ENCODE results near the gene EFCAB14.
"Not testable (repeated sequence)": the region's sequence is repeated elsewhere in the genome, so short reads cannot be mapped to it uniquely, and the experiment has no call there.

The EFCAB14 gene

GRCh38 chr1:46656643-46657042 is 62.3 kb downstream of the EFCAB14 start:
- H3K4me3 Mint-ChIP-seq, result no peak overlapping the region
- H3K27me3 Mint-ChIP-seq, result no peaks in the 10 kb centered on the region
- peaks cover 35% of the 10 kb centered on the region for H3K36me3 Mint-ChIP-seq
- H3K9me3 Mint-ChIP-seq, result no peaks in the 10 kb centered on the region
- H3K27ac Mint-ChIP-seq, result no peak overlapping the region
- H3K4me1 Mint-ChIP-seq, result no peaks in the 10 kb centered on the region

- no peaks in the 10 kb centered on the region for H3K27me3 Mint-ChIP-seq
- H3K9me3 Mint-ChIP-seq, result no peaks in the 10 kb centered on the region
- H3K4me1 Mint-ChIP-seq, result no peaks in the 10 kb centered on the region
- no peak overlapping the region for H3K27ac Mint-ChIP-seq
- no peak overlapping the region for H3K4me3 Mint-ChIP-seq
- H3K36me3 Mint-ChIP-seq, result peaks cover 35% of the 10 kb centered on the region
Observed at GRCh38 chr1:46655848-46656247, 63.1 kb downstream of the EFCAB14 start.

- not testable (repeated sequence) for H3K9me3 Mint-ChIP-seq, H3K27ac Mint-ChIP-seq, H3K4me3 Mint-ChIP-seq, H3K27me3 Mint-ChIP-seq, H3K4me1 Mint-ChIP-seq
- H3K36me3 Mint-ChIP-seq, result peaks cover 40% of the 10 kb centered on the region
Observed at GRCh38 chr1:46654698-46655097, 64.2 kb downstream of the EFCAB14 start.

- peaks cover 44% of the 10 kb centered on the region for H3K36me3 Mint-ChIP-seq
- no peak overlapping the region for H3K27ac Mint-ChIP-seq
- no peaks in the 10 kb centered on the region for H3K9me3 Mint-ChIP-seq
- H3K4me3 Mint-ChIP-seq, result no peak overlapping the region
- H3K27me3 Mint-ChIP-seq, result no peaks in the 10 kb centered on the region
- no peaks in the 10 kb centered on the region for H3K4me1 Mint-ChIP-seq
Observed at GRCh38 chr1:46654012-46654411, 64.9 kb downstream of the EFCAB14 start.

GRCh38 chr1:46653405-46653958 is 65.4 kb downstream of the EFCAB14 start:
- no peaks in the 10 kb centered on the region for H3K27me3 Mint-ChIP-seq
- H3K4me3 Mint-ChIP-seq, result no peak overlapping the region

GRCh38 chr1:46652321-46653100 is 66.4 kb downstream of the EFCAB14 start:
- peaks cover 43% of the 10 kb centered on the region for H3K36me3 Mint-ChIP-seq
- no peaks in the 10 kb centered on the region for H3K27me3 Mint-ChIP-seq
- H3K9me3 Mint-ChIP-seq, result no peaks in the 10 kb centered on the region
- no peak overlapping the region for H3K27ac Mint-ChIP-seq
- H3K4me3 Mint-ChIP-seq, result no peak overlapping the region
- no peaks in the 10 kb centered on the region for H3K4me1 Mint-ChIP-seq

More at GRCh38 chr1:46653405-46653958, 65.4 kb downstream of the EFCAB14 start:
- Mint-ChIP-seq H3K9me3 (no peaks in the 10 kb centered on the region), H3K36me3 (peaks cover 44% of the 10 kb centered on the region), H3K4me1 (no peaks in the 10 kb centered on the region), H3K27ac (no peak overlapping the region)

- not testable (repeated sequence) for H3K4me3 Mint-ChIP-seq, H3K27me3 Mint-ChIP-seq, H3K27ac Mint-ChIP-seq, H3K4me1 Mint-ChIP-seq, H3K9me3 Mint-ChIP-seq
- peaks cover 50% of the 10 kb centered on the region for H3K36me3 Mint-ChIP-seq
Observed at GRCh38 chr1:46651152-46651551, 67.8 kb downstream of the EFCAB14 start.

- Mint-ChIP-seq H3K4me3 (no peak overlapping the region), H3K4me1 (no peaks in the 10 kb centered on the region), H3K36me3 (peaks cover 45% of the 10 kb centered on the region), H3K9me3 (no peaks in the 10 kb centered on the region), H3K27me3 (no peaks in the 10 kb centered on the region), H3K27ac (no peak overlapping the region)
Observed at GRCh38 chr1:46650491-46650890, 68.4 kb downstream of the EFCAB14 start.

GRCh38 chr1:46649764-46650163 is 69.2 kb downstream of the EFCAB14 start:
- no peak overlapping the region for H3K4me3 Mint-ChIP-seq
- no peaks in the 10 kb centered on the region for H3K9me3 Mint-ChIP-seq
- no peaks in the 10 kb centered on the region for H3K4me1 Mint-ChIP-seq
- H3K27ac Mint-ChIP-seq, result no peak overlapping the region
- H3K27me3 Mint-ChIP-seq, result no peaks in the 10 kb centered on the region
- peaks cover 41% of the 10 kb centered on the region for H3K36me3 Mint-ChIP-seq

GRCh38 chr1:46647611-46648010 is 71.3 kb downstream of the EFCAB14 start:
- Mint-ChIP-seq H3K36me3 (peaks cover 29% of the 10 kb centered on the region), H3K27me3 (no peaks in the 10 kb centered on the region)

GRCh38 chr1:46646844-46647243 is 72.1 kb downstream of the EFCAB14 start:
- no peaks in the 10 kb centered on the region for H3K4me1 Mint-ChIP-seq
- H3K9me3 Mint-ChIP-seq, result no peaks in the 10 kb centered on the region
- H3K36me3 Mint-ChIP-seq, result peaks cover 25% of the 10 kb centered on the region
- H3K27me3 Mint-ChIP-seq, result no peaks in the 10 kb centered on the region
- H3K27ac Mint-ChIP-seq, result no peak overlapping the region
- H3K4me3 Mint-ChIP-seq, result no peak overlapping the region

More at GRCh38 chr1:46647611-46648010, 71.3 kb downstream of the EFCAB14 start:
- Mint-ChIP-seq H3K4me3 (no peak overlapping the region), H3K9me3 (no peaks in the 10 kb centered on the region), H3K27ac (no peak overlapping the region), H3K4me1 (no peaks in the 10 kb centered on the region)

- Mint-ChIP-seq H3K9me3 (no peaks in the 10 kb centered on the region), H3K4me3 (no peak overlapping the region), H3K36me3 (peaks cover 28% of the 10 kb centered on the region), H3K4me1 (no peaks in the 10 kb centered on the region), H3K27ac (no peak overlapping the region), H3K27me3 (no peaks in the 10 kb centered on the region)
Observed at GRCh38 chr1:46646331-46646730, 72.6 kb downstream of the EFCAB14 start.

- H3K4me1 Mint-ChIP-seq, result no peaks in the 10 kb centered on the region
- H3K27ac Mint-ChIP-seq, result no peak overlapping the region
- no peak overlapping the region for H3K4me3 Mint-ChIP-seq
- H3K9me3 Mint-ChIP-seq, result no peaks in the 10 kb centered on the region
- H3K36me3 Mint-ChIP-seq, result peaks cover 29% of the 10 kb centered on the region
- no peaks in the 10 kb centered on the region for H3K27me3 Mint-ChIP-seq
Observed at GRCh38 chr1:46645815-46646214, 73.1 kb downstream of the EFCAB14 start.

GRCh38 chr1:46643368-46643775 is 75.5 kb downstream of the EFCAB14 start:
- H3K36me3 Mint-ChIP-seq, result peaks cover 25% of the 10 kb centered on the region
- H3K27ac Mint-ChIP-seq, result no peak overlapping the region

GRCh38 chr1:46642115-46642680 is 76.7 kb downstream of the EFCAB14 start:
- H3K27me3 Mint-ChIP-seq, result no peaks in the 10 kb centered on the region
- H3K36me3 Mint-ChIP-seq, result peaks cover 21% of the 10 kb centered on the region
- no peaks in the 10 kb centered on the region for H3K9me3 Mint-ChIP-seq
- no peak overlapping the region for H3K4me3 Mint-ChIP-seq
- no peak overlapping the region for H3K27ac Mint-ChIP-seq
- H3K4me1 Mint-ChIP-seq, result no peaks in the 10 kb centered on the region

More at GRCh38 chr1:46643368-46643775, 75.5 kb downstream of the EFCAB14 start:
- no peaks in the 10 kb centered on the region for H3K9me3 Mint-ChIP-seq
- H3K4me1 Mint-ChIP-seq, result no peaks in the 10 kb centered on the region
- H3K4me3 Mint-ChIP-seq, result no peak overlapping the region
- no peaks in the 10 kb centered on the region for H3K27me3 Mint-ChIP-seq

GRCh38 chr1:46639547-46639946 is 79.4 kb downstream of the EFCAB14 start:
- Mint-ChIP-seq H3K36me3 (peaks cover 18% of the 10 kb centered on the region), H3K27me3 (no peaks in the 10 kb centered on the region), H3K4me1 (no peaks in the 10 kb centered on the region), H3K27ac (no peak overlapping the region), H3K4me3 (no peak overlapping the region), H3K9me3 (no peaks in the 10 kb centered on the region)
